H1 (cell line): ENCODE data around the gene SLC26A1.

Source experiments
- BRCA1 ChIP-seq: IDR thresholded peaks from 2 replicates; pipeline ENCODE4 v1.6.1; 2012; ENCODE audit warnings: low read depth, low read length, improper control_type of control experiment
- MAX ChIP-seq: IDR thresholded peaks from 2 replicates; pipeline ENCODE4 v1.6.1; 2012; ENCODE audit warnings: inconsistent platforms
- POLR2A ChIP-seq, 2 experiments: IDR thresholded peaks; 1 replicate in 1 of 2; 2 replicates in 1 of 2; pipeline ENCODE4 v1.6.1; 2011; ENCODE audit warnings: low read depth in 2 of 2, low read length in 2 of 2, mild to moderate bottlenecking in 2 of 2; ENCODE audit errors: control extremely low read depth in 1 of 2
- SIN3A ChIP-seq, 2 experiments: IDR thresholded peaks in 1 of 2; conservative IDR thresholded peaks in 1 of 2; 2 replicates each; pipeline ENCODE4 v1.6.1; 2011 to 2012; ENCODE audit warnings: low read length in 2 of 2, improper control_type of control experiment in 1 of 2, low read depth in 1 of 2, mild to moderate bottlenecking in 1 of 2
- TAF7 ChIP-seq: optimal IDR thresholded peaks from 2 replicates; pipeline ENCODE3; 2011; ENCODE audit warnings: low read depth, mild to moderate bottlenecking, inconsistent platforms, low read length, moderate library complexity, borderline replicate concordance

GRCh38 chr4:970046-970745 is 23.0 kb downstream of the SLC26A1 start:
- TF ChIP-seq BRCA1, result no peak
- TF ChIP-seq SIN3A (conservative IDR thresholded peaks at IDR 0.05 in 1 of 2, IDR thresholded peaks at IDR 0.05 in 1 of 2; ENCODE audit: low read depth in 1 of 2, low read length in 2 of 2), result no peak
- no peak for TF ChIP-seq POLR2A (IDR thresholded peaks at IDR 0.05; ENCODE audit: control extremely low read depth in 1 of 2, low read depth in 2 of 2, low read length in 2 of 2)
- no peak for TF ChIP-seq MAX
- no peak for TF ChIP-seq TAF7
